Measurements from ENCODE around the gene HLA-DRA. TPM values are rescaled to one million over a fixed set of nuclear protein-coding genes. Genes with fewer than 3 reads are reported as not detected.

The HLA-DRA gene
- total RNA-seq, 6 experiments from 2014 or later, result 21.2 to 235 (median 66.8) TPM

DNA sequence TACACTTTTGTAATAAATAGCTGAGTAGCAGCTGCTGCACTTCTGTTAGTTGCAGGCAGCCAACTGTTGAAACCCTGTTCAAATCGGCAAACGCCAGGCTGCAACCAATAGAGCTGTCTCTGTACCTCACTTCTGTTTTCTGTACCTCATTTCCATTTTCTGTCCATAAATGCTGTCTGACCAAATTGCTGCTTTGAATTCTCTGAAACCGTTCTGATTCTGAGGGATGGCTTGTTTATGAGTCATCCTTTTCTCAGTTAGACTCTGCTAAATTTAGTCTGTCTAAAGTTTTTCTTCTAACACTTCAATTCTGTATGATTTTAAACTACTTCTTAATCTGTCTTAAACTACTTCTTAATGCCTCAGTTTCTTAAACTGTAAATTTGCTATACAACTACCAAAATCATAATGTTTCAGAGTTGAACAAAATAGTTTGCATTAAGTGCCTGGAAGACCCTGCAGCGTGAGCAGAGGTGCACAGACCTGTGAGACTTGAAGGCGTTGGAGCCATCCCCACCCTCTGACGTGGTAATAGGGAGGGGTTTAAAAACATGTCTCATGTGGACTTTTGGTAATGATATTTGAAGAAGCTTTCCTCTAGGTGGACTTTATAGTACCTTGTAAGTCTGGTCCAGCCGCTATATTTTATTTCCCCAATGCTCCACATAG, 42.3 kb upstream of the HLA-DRA start:
- intact Hi-C loops (cut with DNase I), result no loop called here
- H3K27ac ChIP-seq, result no peak overlapping the region
- no peaks in the 10 kb centered on the region for H3K36me3 ChIP-seq
- 60% methylated on average over 7 of the region's 7 CpGs for WGBS (ENCODE audit: insufficient coverage, low coverage, low lambda C conversion rate, missing lambda C conversion rate)
- no peaks in the 10 kb centered on the region for H3K9me3 ChIP-seq
- no peaks in the 10 kb centered on the region for H3K27me3 ChIP-seq
- TF ChIP-seq POLR2A (IDR thresholded peaks at IDR 0.05), result no peak
- no peak overlapping the region for H3K4me3 ChIP-seq
- H3K4me1 ChIP-seq, result no peaks in the 10 kb centered on the region
- ATAC-seq (no peak), DNase-seq (no peak)

DNA sequence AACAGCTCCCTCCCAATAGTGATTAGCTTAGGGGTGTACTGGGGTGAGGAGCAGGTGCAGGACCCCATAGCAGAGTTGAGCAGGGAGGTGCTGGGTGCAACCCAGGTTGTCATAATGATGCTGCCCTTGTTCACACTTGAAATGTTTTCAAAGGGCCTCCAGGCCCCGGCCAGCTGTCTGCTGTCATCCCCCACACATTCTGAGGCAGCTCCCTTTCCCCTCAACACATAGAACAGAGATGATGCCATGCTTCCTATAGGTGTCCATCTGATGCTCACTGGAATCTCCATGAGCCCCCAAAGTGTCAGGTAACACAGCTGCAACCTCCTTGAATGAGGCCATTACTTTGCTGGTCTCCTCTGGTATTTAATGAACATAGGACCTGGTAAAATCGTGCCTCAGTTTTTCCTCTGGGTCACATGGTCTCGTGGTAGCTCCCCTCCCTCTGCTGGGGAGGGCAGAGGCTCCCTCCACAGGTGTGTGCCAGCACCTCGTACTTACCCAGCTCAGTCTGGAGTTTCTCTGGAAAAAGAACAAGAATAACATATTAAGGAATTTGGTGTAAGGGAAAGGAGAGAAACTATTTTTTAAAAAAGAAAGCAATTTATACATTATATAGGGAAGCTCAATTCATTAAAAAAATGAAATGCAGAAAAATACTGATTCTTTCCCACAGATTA, 38.3 kb upstream of the HLA-DRA start:
- 13% methylated on average over 3 of the region's 4 CpGs for WGBS (ENCODE audit: insufficient coverage, low coverage, low lambda C conversion rate, missing lambda C conversion rate)

DNA sequence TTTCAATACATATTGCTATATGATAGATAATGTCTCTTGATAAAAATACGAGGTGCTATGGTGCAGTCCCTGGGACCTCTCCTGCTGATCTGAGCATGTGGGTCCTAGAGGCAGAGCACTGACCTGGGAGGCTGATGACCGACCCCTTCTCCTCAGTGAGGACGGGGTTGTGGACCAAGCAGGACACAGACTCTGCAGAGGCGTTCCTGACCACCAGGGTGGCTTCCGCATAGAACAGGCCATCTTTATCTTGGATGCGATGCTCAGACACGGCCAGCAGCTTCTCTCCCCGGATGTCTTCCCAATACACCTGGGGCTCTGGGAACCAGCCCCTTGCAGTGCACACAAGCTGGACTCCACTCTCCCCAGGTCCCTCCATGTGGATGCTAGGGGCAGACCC, 36.9 kb upstream of the HLA-DRA start:
- Histone ChIP-seq H3K4me3 (no peak overlapping the region), H3K9me3 (no peaks in the 10 kb centered on the region), H3K27ac (no peak overlapping the region), H3K36me3 (no peaks in the 10 kb centered on the region), H3K27me3 (no peaks in the 10 kb centered on the region), H3K4me1 (no peaks in the 10 kb centered on the region)
- 44% methylated on average over 4 of the region's 8 CpGs for WGBS (ENCODE audit: insufficient coverage, low coverage, low lambda C conversion rate, missing lambda C conversion rate)
- intact Hi-C loops (cut with DNase I), result no loop called here
- DNase-seq, result no peak
- no peak for ATAC-seq
- TF ChIP-seq, protein P1, sequence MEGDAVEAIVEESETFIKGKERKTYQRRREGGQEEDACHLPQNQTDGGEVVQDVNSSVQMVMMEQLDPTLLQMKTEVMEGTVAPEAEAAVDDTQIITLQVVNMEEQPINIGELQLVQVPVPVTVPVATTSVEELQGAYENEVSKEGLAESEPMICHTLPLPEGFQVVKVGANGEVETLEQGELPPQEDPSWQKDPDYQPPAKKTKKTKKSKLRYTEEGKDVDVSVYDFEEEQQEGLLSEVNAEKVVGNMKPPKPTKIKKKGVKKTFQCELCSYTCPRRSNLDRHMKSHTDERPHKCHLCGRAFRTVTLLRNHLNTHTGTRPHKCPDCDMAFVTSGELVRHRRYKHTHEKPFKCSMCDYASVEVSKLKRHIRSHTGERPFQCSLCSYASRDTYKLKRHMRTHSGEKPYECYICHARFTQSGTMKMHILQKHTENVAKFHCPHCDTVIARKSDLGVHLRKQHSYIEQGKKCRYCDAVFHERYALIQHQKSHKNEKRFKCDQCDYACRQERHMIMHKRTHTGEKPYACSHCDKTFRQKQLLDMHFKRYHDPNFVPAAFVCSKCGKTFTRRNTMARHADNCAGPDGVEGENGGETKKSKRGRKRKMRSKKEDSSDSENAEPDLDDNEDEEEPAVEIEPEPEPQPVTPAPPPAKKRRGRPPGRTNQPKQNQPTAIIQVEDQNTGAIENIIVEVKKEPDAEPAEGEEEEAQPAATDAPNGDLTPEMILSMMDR (IDR thresholded peaks at IDR 0.05), result no peak
- no peak for TF ChIP-seq POLR2A (IDR thresholded peaks at IDR 0.05)

More for the DNA sequence above, 38.3 kb upstream of the HLA-DRA start:
- DNase-seq (no peak), ATAC-seq (no peak)
- Histone ChIP-seq H3K27me3 (no peaks in the 10 kb centered on the region), H3K27ac (no peak overlapping the region), H3K4me3 (no peak overlapping the region), H3K36me3 (no peaks in the 10 kb centered on the region), H3K9me3 (no peaks in the 10 kb centered on the region), H3K4me1 (no peaks in the 10 kb centered on the region)
- TF ChIP-seq POLR2A (IDR thresholded peaks at IDR 0.05), result no peak
- TF ChIP-seq, protein P1 (IDR thresholded peaks at IDR 0.05), result no peak
- intact Hi-C loops (cut with DNase I), result no loop called here

DNA sequence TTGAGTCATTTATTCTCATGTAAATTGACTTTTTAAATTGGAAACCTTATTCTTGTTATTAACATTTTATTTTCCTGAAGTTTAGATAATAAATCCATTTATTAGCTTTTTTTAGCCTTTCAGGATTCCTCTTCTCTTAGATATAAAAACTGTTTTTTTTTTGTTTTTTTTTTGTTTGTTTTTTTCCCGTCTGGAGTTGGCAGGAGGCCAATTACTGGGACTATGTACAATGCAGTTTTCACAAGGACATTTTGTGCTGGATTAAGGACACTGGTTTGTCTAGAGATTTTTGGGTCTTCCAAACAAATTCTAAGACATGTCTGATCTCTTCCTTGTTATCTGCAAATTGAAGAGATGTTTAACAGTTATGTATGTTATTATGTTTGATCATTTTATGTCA, 34.0 kb upstream of the HLA-DRA start:
- 11% methylated on average over 1 of the region's 1 CpG for WGBS (ENCODE audit: insufficient coverage, low coverage, low lambda C conversion rate, missing lambda C conversion rate)
- intact Hi-C loops (cut with DNase I), result no loop called here
- Histone ChIP-seq H3K27me3 (no peaks in the 10 kb centered on the region), H3K4me3 (no peak overlapping the region), H3K4me1 (no peaks in the 10 kb centered on the region), H3K27ac (no peak overlapping the region), H3K9me3 (no peaks in the 10 kb centered on the region), H3K36me3 (no peaks in the 10 kb centered on the region)
- TF ChIP-seq POLR2A (IDR thresholded peaks at IDR 0.05), result no peak
- TF ChIP-seq, protein P1 (IDR thresholded peaks at IDR 0.05), result no peak
- no peak for DNase-seq
- ATAC-seq, result no peak

GRCh38 chr6:32406197-32406596, 33.5 kb upstream of the HLA-DRA start:
- H3K4me3 ChIP-seq, result no peak overlapping the region
- intact Hi-C loops (cut with DNase I), result no loop called here
- no peaks in the 10 kb centered on the region for H3K36me3 ChIP-seq
- no peak overlapping the region for H3K27ac ChIP-seq
- no peaks in the 10 kb centered on the region for H3K9me3 ChIP-seq
- no peaks in the 10 kb centered on the region for H3K4me1 ChIP-seq
- H3K27me3 ChIP-seq, result no peaks in the 10 kb centered on the region
- 74% methylated on average over 9 of the region's 9 CpGs for WGBS (ENCODE audit: insufficient coverage, low coverage, low lambda C conversion rate, missing lambda C conversion rate)
- TF ChIP-seq, protein P1 (IDR thresholded peaks at IDR 0.05), result no peak
- TF ChIP-seq POLR2A (IDR thresholded peaks at IDR 0.05), result no peak
- ATAC-seq, result no peak
- DNase-seq, result no peak
